ENCODE results near the gene ADGRB3.
"Not testable (repeated sequence)": the region's sequence is repeated elsewhere in the genome, so short reads cannot be mapped to it uniquely, and the experiment has no call there.

The ADGRB3 gene

DNA sequence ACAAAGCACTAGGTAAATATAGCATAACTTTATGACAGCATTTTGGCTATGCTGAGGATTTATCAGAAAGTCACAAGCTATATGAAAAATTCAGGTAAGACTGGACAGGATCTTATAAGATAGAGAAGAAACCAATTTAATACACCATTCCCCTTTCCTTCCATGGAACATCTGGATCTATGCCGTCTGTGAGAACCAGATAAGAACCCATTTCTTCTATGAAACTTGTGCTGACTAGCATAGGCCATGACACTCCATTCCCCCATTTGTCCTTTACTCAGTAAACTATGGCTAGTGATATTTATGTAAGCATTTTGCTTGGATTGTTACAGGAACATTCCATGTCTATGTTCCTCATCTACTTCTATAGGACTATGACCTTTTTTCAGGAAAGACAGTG lies 437.7 kb downstream of the ADGRB3 start:
- no peak for DNase-seq (ENCODE audit: low spot score in 2 of 2)
- Mint-ChIP-seq H3K27ac (no peak overlapping the region), H3K4me3 (no peak overlapping the region), H3K4me1 (no peaks in the 10 kb centered on the region), H3K9me3 (no peaks in the 10 kb centered on the region), H3K36me3 (no peaks in the 10 kb centered on the region)
- no peak for ATAC-seq

DNA sequence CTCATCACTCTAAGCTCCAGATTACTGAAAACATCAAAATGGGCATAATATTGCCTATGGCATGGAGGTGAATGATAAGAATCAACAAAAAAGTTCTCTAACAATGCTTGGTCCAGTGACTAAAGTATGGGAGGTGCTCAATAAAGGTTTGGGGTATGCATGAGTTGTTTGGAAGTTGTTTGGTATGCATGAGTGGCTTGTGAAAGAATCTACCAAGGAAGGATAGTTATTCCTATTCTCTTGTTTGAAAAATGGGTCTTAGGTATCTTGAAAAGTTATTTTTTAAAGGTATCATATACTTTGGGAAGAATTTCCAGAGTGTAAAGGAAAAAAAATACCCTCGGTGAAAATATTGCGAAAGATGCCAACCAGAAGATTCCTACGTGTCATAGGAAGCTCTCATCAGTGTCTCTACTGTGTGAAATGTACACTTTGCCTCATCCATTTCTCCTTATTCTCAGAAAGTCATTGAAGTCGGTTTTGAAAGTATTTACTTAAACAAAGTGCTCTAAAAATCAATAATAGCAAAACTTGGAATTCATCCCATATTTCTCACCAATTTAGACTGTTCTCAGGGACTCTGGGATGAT lies 449.8 kb downstream of the ADGRB3 start:
- Mint-ChIP-seq H3K9me3 (peaks cover 10% of the 10 kb centered on the region), H3K36me3 (no peaks in the 10 kb centered on the region), H3K27ac (no peak overlapping the region), H3K4me3 (no peak overlapping the region), H3K4me1 (no peaks in the 10 kb centered on the region)
- no peak for DNase-seq (ENCODE audit: low spot score in 2 of 2)
- no peak for ATAC-seq

DNA sequence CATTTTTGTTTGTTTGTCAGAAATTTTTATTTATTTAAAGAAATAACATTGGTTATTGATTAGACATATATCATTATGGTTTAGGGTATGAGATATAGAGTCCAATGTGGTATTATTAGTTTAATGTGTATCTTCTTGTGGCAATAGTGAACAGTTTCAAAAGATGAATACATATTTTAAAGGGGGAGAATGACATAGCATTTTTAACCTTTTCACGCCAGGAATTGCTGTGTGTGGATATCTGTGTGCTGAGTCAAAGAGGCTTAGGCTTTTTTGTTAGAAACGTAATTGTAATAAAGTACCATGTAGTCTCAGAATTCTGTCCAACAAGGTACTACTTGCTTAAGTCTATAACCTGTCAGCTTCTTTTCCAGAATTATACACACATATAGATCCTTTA lies 451.6 kb downstream of the ADGRB3 start:
- DNase-seq (ENCODE audit: low spot score in 2 of 2): no peak
- Mint-ChIP-seq H3K27ac (no peak overlapping the region), H3K4me1 (no peaks in the 10 kb centered on the region), H3K4me3 (no peak overlapping the region), H3K36me3 (no peaks in the 10 kb centered on the region), H3K9me3 (peaks cover 8% of the 10 kb centered on the region)
- no peak for ATAC-seq

DNA sequence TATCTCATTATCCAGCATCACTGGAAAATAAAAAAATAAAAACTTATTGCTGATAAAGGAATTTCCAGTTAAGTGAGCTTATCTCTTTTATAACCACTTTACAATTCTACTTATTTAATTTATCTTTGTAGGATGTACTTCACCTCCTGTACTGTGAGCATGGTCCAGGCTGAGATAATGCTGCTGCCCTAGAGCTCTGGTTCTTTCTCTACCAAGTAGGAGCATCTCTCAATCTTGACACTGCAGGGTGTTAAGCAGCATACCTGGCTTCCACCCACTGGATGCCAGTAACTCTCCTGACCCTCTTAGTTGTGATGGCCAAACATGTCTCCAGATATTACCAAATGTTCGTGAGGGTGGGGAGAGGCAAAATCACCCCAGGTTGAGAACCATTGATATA lies 454.5 kb downstream of the ADGRB3 start:
- Mint-ChIP-seq H3K9me3 (peaks cover 9% of the 10 kb centered on the region), H3K4me1 (no peaks in the 10 kb centered on the region), H3K4me3 (no peak overlapping the region), H3K27ac (no peak overlapping the region), H3K36me3 (no peaks in the 10 kb centered on the region)
- DNase-seq (ENCODE audit: low spot score in 2 of 2): no peak
- ATAC-seq: no peak

DNA sequence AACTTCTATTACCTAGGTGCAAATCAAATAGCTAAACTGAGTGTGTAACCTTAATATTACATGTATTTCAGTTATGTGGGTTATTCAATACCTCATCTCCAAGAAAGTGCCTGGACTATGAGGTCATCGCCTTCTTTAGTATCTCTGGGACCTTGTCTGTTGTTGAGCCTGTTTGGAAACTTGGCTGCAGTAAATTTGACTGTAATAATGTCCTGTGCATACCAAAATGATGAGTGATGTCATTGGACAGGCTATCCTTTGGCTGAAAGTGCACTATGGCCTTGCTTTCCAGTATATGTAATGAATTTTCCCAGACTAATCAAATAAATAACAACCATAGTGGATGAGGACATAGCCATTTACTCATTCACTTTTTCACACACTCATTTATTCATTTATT lies 455.1 kb downstream of the ADGRB3 start:
- H3K36me3 Mint-ChIP-seq: no peaks in the 10 kb centered on the region
- no peaks in the 10 kb centered on the region for H3K4me1 Mint-ChIP-seq
- H3K27ac Mint-ChIP-seq: no peak overlapping the region
- no peak overlapping the region for H3K4me3 Mint-ChIP-seq
- no peak for ATAC-seq
- DNase-seq (ENCODE audit: low spot score in 2 of 2): no peak
- peaks cover 9% of the 10 kb centered on the region for H3K9me3 Mint-ChIP-seq

DNA sequence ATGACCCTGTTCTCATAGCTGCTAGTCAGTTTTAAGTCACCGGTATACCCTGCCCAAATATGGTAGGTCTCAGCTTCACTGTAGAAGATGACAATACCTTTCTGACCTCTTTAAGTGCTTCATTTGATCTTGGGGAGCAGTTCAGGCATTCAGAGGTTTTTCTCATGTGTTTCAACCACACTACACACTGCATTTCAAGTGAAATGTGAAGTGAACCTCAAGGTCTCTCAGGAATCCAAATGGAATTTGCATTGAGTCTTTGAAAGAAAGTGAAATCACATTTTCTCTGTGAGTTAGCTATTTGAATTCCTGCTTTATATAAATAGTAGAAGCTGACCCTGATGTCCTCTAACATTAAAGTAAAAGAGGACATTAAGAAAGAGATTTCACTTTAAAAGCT lies 461.6 kb downstream of the ADGRB3 start:
- ATAC-seq: no peak
- H3K4me1 Mint-ChIP-seq: no peaks in the 10 kb centered on the region
- H3K9me3 Mint-ChIP-seq: peaks cover 12% of the 10 kb centered on the region
- no peak overlapping the region for H3K27ac Mint-ChIP-seq
- DNase-seq (ENCODE audit: low spot score in 2 of 2): no peak
- H3K36me3 Mint-ChIP-seq: no peaks in the 10 kb centered on the region
- H3K4me3 Mint-ChIP-seq: no peak overlapping the region

DNA sequence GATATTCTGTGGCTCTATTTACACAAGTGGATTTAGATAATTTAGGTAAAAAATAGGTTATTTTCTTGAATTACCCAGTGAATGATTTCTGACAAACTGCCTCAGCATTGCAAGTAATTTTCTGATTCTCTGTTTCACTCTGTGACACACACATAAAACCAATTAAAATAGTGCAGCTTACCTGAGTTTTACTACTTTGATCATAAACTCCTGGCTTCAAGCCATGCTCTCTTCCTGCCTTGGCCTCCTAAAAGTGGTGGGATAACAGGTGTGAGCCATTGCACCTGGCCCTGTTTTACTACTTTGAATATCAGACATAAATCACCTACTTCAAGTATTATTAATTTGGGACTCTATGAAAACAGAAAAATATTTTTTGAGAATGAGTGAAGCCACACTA lies 462.9 kb downstream of the ADGRB3 start:
- H3K27ac Mint-ChIP-seq: no peak overlapping the region
- no peak for DNase-seq (ENCODE audit: low spot score in 2 of 2)
- H3K36me3 Mint-ChIP-seq: no peaks in the 10 kb centered on the region
- peaks cover 6% of the 10 kb centered on the region for H3K9me3 Mint-ChIP-seq
- H3K4me1 Mint-ChIP-seq: no peaks in the 10 kb centered on the region
- no peak overlapping the region for H3K4me3 Mint-ChIP-seq
- ATAC-seq: no peak

DNA sequence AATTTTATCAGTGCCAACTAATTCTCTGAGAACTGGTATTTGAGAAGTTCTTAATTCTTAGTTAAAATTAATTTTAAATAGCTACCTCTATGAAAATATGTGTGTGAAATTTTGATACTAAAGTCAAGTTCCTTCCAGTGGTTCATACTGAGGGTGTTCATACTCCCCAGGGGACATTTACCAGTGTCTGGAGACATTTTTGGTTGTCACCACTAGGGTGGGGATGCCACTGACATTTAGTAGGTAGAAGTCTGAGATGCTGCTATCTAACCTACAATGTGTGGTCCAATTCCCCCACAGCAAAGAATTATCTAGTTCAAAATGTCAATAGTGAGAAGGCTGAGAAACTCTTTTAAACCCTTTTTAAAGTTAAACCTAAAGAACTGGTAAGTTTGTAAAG lies 463.8 kb downstream of the ADGRB3 start:
- H3K27ac Mint-ChIP-seq: no peak overlapping the region
- H3K36me3 Mint-ChIP-seq: no peaks in the 10 kb centered on the region
- DNase-seq (ENCODE audit: low spot score in 2 of 2): no peak

DNA sequence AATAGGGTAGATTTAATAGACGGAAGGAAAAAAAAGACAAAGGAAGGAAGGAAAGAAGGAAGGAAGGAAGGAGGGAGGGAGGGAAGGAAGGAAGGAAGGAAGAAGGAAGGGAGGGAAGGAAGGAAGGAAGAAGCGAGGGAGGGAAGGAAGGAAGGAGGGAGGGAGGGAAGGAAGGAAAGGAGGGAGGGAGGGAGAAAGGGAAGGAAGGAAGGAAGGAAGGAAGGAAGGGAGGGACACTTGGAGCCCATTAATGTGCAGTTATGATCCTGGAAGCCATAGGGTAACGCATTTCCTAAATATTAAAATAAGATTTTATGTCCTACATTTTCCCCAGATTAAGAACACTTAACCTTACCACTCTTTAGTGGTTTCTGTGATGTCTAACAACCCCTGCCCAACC lies 465.7 kb downstream of the ADGRB3 start:
- H3K9me3 Mint-ChIP-seq: peaks cover 12% of the 10 kb centered on the region
- no peaks in the 10 kb centered on the region for H3K36me3 Mint-ChIP-seq
- no peak for ATAC-seq
- no peak overlapping the region for H3K27ac Mint-ChIP-seq
- H3K4me1 Mint-ChIP-seq: no peaks in the 10 kb centered on the region
- H3K4me3 Mint-ChIP-seq: no peak overlapping the region
- DNase-seq (ENCODE audit: low spot score in 2 of 2): no peak

More for the DNA sequence above, 463.8 kb downstream of the ADGRB3 start:
- ATAC-seq: no peak
- H3K9me3 Mint-ChIP-seq: peaks cover 5% of the 10 kb centered on the region
- no peak overlapping the region for H3K4me3 Mint-ChIP-seq
- no peaks in the 10 kb centered on the region for H3K4me1 Mint-ChIP-seq

DNA sequence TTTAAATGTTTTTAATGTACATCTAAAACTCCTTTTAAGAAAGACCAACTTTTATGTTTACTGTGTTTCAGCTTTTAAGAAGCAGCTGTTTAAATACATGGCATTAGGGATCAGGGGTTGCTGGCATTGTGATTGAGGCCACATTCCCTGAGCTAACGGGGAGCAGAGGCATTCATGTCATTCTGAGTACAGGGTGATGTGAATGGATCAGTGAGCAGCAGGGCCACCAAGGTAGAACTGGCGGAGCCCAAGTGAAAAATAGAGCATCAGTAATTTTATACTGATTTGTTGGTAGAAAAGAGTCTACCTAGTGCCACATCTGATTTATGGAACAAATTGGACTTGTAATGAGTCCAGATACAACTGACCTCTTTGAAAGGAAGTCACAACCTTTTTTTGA lies 467.3 kb downstream of the ADGRB3 start:
- Mint-ChIP-seq H3K4me3 (no peak overlapping the region), H3K27ac (no peak overlapping the region), H3K4me1 (no peaks in the 10 kb centered on the region), H3K36me3 (no peaks in the 10 kb centered on the region), H3K9me3 (peaks cover 12% of the 10 kb centered on the region)
- DNase-seq (ENCODE audit: low spot score in 2 of 2) (no peak), ATAC-seq (no peak)

DNA sequence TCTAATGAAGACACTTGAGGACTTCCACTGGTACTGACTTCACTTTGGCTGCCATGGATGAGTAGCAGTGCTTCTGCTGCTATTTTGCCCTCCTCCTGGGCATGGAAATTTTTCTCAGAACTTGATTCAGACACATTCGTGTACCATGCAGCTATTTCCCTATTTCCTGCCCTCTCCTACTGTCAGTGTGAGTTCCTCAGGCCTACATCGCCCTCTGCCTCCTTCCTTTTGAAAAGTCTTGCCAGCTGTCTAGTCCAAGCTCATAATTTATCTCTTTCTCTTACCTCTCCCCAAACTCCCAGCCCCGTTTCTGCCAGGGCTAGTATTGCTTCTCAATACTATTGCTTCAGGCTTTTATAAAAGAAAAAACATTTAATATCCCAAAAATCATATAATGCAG lies 470.2 kb downstream of the ADGRB3 start:
- H3K36me3 Mint-ChIP-seq: no peaks in the 10 kb centered on the region
- ATAC-seq: no peak
- no peak for DNase-seq (ENCODE audit: low spot score in 2 of 2)
- H3K4me1 Mint-ChIP-seq: no peaks in the 10 kb centered on the region
- peaks cover 10% of the 10 kb centered on the region for H3K9me3 Mint-ChIP-seq
- H3K27ac Mint-ChIP-seq: no peak overlapping the region
- H3K4me3 Mint-ChIP-seq: no peak overlapping the region

DNA sequence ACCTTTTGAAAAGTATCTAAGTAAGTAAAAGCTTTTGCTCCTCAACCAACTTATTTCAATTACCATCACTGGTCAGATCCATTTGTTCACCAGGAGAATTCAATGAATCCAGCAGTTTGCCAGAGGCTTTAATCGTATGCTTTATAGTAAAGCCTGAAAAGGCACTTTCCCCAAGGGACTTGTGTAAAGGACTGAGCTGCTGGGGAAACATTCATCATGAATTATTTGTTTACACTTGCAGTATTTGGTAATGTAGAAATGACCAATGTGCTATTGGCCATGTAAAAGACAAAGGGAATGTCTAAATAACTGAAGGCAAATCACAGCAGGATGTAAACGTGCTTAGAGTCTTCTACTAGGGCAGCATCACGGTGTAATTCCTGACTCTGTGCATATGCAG lies 471.4 kb downstream of the ADGRB3 start:
- ATAC-seq: no peak

DNA sequence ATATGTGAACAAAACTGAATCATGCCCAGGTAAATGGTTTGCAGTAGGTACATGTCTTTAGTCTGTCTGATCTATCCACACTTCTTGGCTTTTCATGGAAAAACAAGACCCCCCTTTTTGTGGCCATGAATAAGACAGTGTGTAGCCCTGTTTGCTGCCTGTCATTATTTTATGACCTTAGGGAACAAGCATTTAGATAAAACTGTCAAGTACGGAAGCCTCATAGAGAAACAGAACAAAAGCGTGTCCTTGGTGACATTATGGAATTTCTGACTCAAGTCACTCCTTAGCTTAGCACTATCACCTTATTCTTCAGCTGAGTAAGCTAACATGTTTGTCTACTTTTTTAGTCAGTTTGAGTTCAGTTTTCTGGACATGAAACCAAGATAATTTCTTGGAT lies 476.2 kb downstream of the ADGRB3 start:
- DNase-seq (ENCODE audit: low spot score in 2 of 2): no peak
- Mint-ChIP-seq H3K27ac (no peak overlapping the region), H3K9me3 (no peaks in the 10 kb centered on the region), H3K36me3 (no peaks in the 10 kb centered on the region), H3K4me1 (no peaks in the 10 kb centered on the region), H3K4me3 (no peak overlapping the region)
- no peak for ATAC-seq

More for the DNA sequence above, 471.4 kb downstream of the ADGRB3 start:
- no peak overlapping the region for H3K27ac Mint-ChIP-seq
- H3K9me3 Mint-ChIP-seq: peaks cover 7% of the 10 kb centered on the region
- H3K4me3 Mint-ChIP-seq: no peak overlapping the region
- H3K36me3 Mint-ChIP-seq: no peaks in the 10 kb centered on the region
- no peaks in the 10 kb centered on the region for H3K4me1 Mint-ChIP-seq
- DNase-seq (ENCODE audit: low spot score in 2 of 2): no peak

DNA sequence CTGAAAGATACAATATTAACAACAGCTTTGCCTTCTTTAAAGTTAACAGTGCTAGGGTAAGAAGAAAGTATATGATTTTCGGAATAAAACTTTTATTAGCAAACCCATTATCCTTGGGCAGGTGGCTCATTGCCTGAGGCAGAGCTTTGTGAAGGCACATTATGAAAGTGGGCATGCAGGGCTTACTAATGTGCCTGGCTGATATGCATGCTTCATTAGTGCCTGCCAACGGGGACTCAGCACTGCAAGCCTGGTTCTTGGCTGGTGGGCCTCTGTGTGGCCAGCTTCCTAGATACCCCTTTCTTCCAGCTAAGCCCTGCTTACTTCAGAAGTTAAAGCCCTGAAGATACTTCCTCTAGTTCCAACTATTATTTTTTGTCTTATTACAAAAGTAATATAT lies 481.6 kb downstream of the ADGRB3 start:
- H3K4me1 Mint-ChIP-seq: no peaks in the 10 kb centered on the region
- H3K27ac Mint-ChIP-seq: no peak overlapping the region

DNA sequence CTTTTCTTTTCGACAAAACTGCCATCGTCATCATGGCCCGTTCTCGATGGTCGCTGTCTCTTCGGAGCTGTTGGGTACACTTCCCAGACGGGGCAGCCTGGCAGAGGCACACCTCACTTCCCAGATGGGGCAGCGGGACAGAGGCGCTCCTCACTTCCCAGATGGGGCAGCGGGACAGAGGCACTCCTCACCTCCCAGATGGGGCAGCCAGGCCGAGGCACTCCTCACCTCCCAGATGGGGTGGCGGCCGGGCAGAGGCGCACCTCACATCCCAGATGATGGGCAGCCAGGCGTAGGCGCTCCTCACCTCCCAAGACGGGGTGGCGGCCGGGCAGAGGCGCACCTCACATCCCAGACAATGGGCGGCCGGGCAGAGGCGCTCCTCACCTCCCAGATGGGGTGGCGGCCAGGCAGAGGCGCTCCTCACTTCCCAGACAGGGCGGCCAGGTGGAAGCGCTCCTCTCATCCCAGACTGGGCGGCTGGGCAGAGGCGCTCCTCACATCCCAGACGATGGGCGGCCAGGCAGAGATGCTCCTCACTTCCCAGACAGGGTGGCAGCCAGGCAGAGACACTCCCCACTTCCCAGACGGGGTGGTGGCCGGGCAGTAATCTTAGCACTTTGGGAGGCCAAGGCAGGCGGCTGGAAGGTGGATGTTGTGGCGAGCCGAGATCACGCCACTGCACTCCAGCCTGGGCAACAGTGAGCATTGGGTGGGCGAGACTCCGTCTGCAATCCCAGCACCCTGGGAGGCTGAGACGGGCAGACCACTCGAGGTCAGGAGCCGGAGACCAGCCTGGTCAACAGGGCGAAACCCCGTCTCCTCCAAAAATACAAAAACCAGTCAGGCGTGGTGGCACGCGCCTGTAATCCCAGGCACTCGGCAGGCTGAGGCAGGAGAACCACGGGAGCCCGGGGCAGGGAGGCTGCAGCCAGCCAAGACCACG lies 486.7 kb downstream of the ADGRB3 start:
- not testable (repeated sequence) for DNase-seq (ENCODE audit: low spot score in 2 of 2); H3K4me3 Mint-ChIP-seq; ATAC-seq; H3K36me3 Mint-ChIP-seq; H3K27ac Mint-ChIP-seq; H3K4me1 Mint-ChIP-seq
- peaks cover 15% of the 10 kb centered on the region for H3K9me3 Mint-ChIP-seq

More for the DNA sequence above, 481.6 kb downstream of the ADGRB3 start:
- Mint-ChIP-seq H3K36me3 (no peaks in the 10 kb centered on the region), H3K9me3 (peaks cover 9% of the 10 kb centered on the region), H3K4me3 (no peak overlapping the region)
- ATAC-seq (no peak), DNase-seq (ENCODE audit: low spot score in 2 of 2) (no peak)

DNA sequence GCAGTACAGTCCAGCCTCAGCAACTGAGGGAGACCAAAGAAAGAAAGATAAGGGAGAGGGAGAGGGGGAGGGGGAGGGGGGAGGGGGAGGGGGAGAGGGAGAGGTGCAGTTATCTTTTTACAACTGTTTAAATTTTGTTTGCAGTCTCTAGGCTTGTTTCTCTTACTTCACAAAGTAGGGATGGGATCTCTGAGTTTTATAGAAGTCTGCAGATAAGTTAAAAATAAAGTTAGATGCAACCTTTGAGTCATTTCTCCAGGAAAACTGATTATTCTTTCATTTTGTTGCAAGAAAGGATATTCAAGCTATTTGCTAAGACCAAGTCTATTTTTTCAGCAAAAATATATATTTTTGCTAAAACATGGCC lies 487.3 kb downstream of the ADGRB3 start:
- ATAC-seq (no peak), DNase-seq (ENCODE audit: low spot score in 2 of 2) (no peak)
- Mint-ChIP-seq H3K36me3 (no peaks in the 10 kb centered on the region), H3K4me3 (no peak overlapping the region), H3K4me1 (no peaks in the 10 kb centered on the region), H3K9me3 (peaks cover 15% of the 10 kb centered on the region), H3K27ac (no peak overlapping the region)

All from stimulated activated effector memory CD8-positive, alpha-beta T cell treated with anti-CD3 and anti-CD28 coated beads, Interleukin-12 subunit alpha, Interleukin-12 subunit beta, amount 100 ng/mL, for 72 hours (primary cell).